Testis (tissue), 3 donors: ENCODE data around the gene TGM1. TPM values are rescaled to one million over a fixed set of nuclear protein-coding genes. Genes with fewer than 3 reads are reported as not detected.

Source experiments
- DNase-seq: peaks from one replicate; pipeline ENCODE4 v3.0.0-alpha.2; 2019
- H3K27ac ChIP-seq, 2 donors: fragments of 200-600 bp; sonication (generic); one replicate each; pipeline ENCODE4 v1.5.1; 2019
- H3K27me3 ChIP-seq: fragments of 200-600 bp; sonication (generic); one replicate; pipeline ENCODE4 v1.5.1; 2019
- H3K36me3 ChIP-seq: fragments of 200-600 bp; sonication (generic); one replicate; pipeline ENCODE4 v1.5.1; 2017; ENCODE audit warnings: low read depth; ENCODE audit errors: missing control alignments
- H3K4me1 ChIP-seq: fragments of 200-600 bp; sonication (generic); one replicate; pipeline ENCODE4 v1.5.1; 2019
- H3K4me3 ChIP-seq, 2 donors: fragments of 200-600 bp; sonication (generic); one replicate each; pipeline ENCODE4 v1.5.1; 2017 to 2019
- H3K9me3 ChIP-seq: fragments of 200-600 bp; sonication (generic); one replicate; pipeline ENCODE4 v1.5.1; 2017
- CTCF ChIP-seq, 3 experiments: fragments of 450-650 bp in 2 of 3; fragments of 200-600 bp in 1 of 3; sonication (generic) in 1 of 3; IDR thresholded peaks; one replicate each; pipeline ENCODE4 v1.5.1; 2016 to 2019; ENCODE audit warnings: antibody characterized with exemption in 3 of 3, mild to moderate bottlenecking in 2 of 3, moderate library complexity in 1 of 3
- POLR2A ChIP-seq: fragments of 450-650 bp; IDR thresholded peaks from one replicate; pipeline ENCODE4 v1.6.1; 2017; ENCODE audit warnings: antibody characterized with exemption, mild to moderate bottlenecking, moderate library complexity
- WGBS, 2 donors: methylation state at CpG; one replicate each; pipeline ENCODE4 v1.1.5; 2018; 5-methylcytosine and 5-hydroxymethylcytosine counted together
- intact Hi-C: fragments of 100-400 bp; cut with DNase I; formaldehyde crosslinking; loops from one replicate; pipeline ENCODE4 v1.15.1; 2023; ENCODE audit warnings: low total_unique reads
- polyA plus RNA-seq: library from polyadenylated mRNA; stranded (reverse); fragments of 350-450 nt; fragmentation: Illumina TruSeq; extraction: RNeasy Lipid Tissue Mini Kit (QIAGEN cat#74804); gene quantifications from one replicate; pipeline ENCODE4 v1.2.3, GENCODE V29; 2014; ENCODE audit warnings: low read depth, low replicate concordance; ENCODE audit not compliant: insufficient read depth
- total RNA-seq, 2 donors: library from RNA; depleted of rRNA; stranded (reverse); fragments of >200 nt; gene quantifications; one replicate each; pipeline ENCODE4 v1.2.3, GENCODE V29; 2016

The TGM1 gene
- total and polyA plus RNA-seq, 3 donors from 2014 or later = 3.6 to 10.5 (median 5.4) TPM

GRCh38 chr14:24271134-24271833 is 8.3 kb upstream of the TGM1 start, which contains the start of gene RABGGTA:
TSS of gene RABGGTA (minus strand) at chr14:24271597. CDS start at chr14:24271115, 482 bp downstream.
- WGBS, 2 donors = 0% methylated on average over 2 to 41 of the region's 61 CpGs
- intact Hi-C loops = no loop called here
- Histone ChIP-seq H3K4me3 (peak within 1 kb of the TSS; percentile 83 to 89), H3K27me3 (no peaks in the 10 kb centered on the region), H3K4me1 (peaks cover 7% of the 10 kb centered on the region), H3K36me3 (no peaks in the 10 kb centered on the region), H3K27ac (peak within 1 kb of the TSS; percentile 91 to 95), H3K9me3 (no peaks in the 10 kb centered on the region)
- TF ChIP-seq CTCF (IDR thresholded peaks at IDR 0.05) (peak; percentile 46 to 73 (median 64)), POLR2A (no peak)
- DNase-seq = peak; percentile 90

- H3K36me3 ChIP-seq = no peaks in the 10 kb centered on the region
- TF ChIP-seq POLR2A = no peak
- TF ChIP-seq CTCF (IDR thresholded peaks at IDR 0.05) = no peak
- intact Hi-C loops = no loop called here
- DNase-seq = no peak
- H3K9me3 ChIP-seq = no peaks in the 10 kb centered on the region
- peaks cover 7% of the 10 kb centered on the region for H3K4me1 ChIP-seq
- no peaks in the 10 kb centered on the region for H3K27me3 ChIP-seq
- WGBS, 2 donors = 15 to 23% methylated on average over 5 to 13 of the region's 13 CpGs
- peak overlapping the region; percentile 91 to 95 for H3K27ac ChIP-seq
- peak overlapping the region; percentile 83 to 89 for H3K4me3 ChIP-seq
These were observed 7.7 kb upstream of the TGM1 start for GRCh38 chr14:24270537-24271133.

- H3K36me3 ChIP-seq = no peaks in the 10 kb centered on the region
- no peak overlapping the region for H3K27ac ChIP-seq
- intact Hi-C loops = no loop called here
- TF ChIP-seq POLR2A (no peak), CTCF (IDR thresholded peaks at IDR 0.05) (no peak)
- 91 to 93% methylated on average over 7 to 14 of the region's 14 CpGs for WGBS, 2 donors
- H3K4me3 ChIP-seq = no peak overlapping the region
- H3K27me3 ChIP-seq = no peaks in the 10 kb centered on the region
- no peaks in the 10 kb centered on the region for H3K9me3 ChIP-seq
- DNase-seq = no peak
- peaks cover 7% of the 10 kb centered on the region for H3K4me1 ChIP-seq
These were observed 7.0 kb upstream of the TGM1 start for GRCh38 chr14:24269910-24270536.

GRCh38 chr14:24269368-24269767 is 6.4 kb upstream of the TGM1 start:
- Histone ChIP-seq H3K27me3 (no peaks in the 10 kb centered on the region), H3K4me1 (peaks cover 7% of the 10 kb centered on the region), H3K4me3 (no peak overlapping the region), H3K36me3 (no peaks in the 10 kb centered on the region), H3K9me3 (no peaks in the 10 kb centered on the region), H3K27ac (no peak overlapping the region)
- intact Hi-C loops = no loop called here
- WGBS, 2 donors = 90 to 99% methylated on average over 5 to 8 of the region's 8 CpGs
- DNase-seq = no peak
- no peak for TF ChIP-seq CTCF (IDR thresholded peaks at IDR 0.05)
